HepG2 (cell line): ENCODE results near the gene DDC. TPM values are rescaled to one million over a fixed set of nuclear protein-coding genes. Genes with fewer than 3 reads are reported as not detected.

Experiments used
- ATAC-seq: fragments of 200-7000 bp; cut with Tn5 transposase; 3 replicates; pipeline ENCODE4 v1.9.1; 2020; ENCODE audit warnings: mild to moderate bottlenecking, moderate library complexity
- BruUV-seq: library from RNA; stranded (reverse); fragments of 400-500 nt; replicated peaks from 2 replicates; lab custom pipeline; 2021; lab: Mats Ljungman, UMichigan
- CTCF ChIA-PET: fragments of 300-600 bp; formaldehyde crosslinking; extraction: SDS; loops from one replicate; lab custom pipeline; 2021; ENCODE audit warnings: low total read pairs, inconsistent platforms, low intra/inter-chr PET ratio; lab: Yijun Ruan, JAX
- POLR2A ChIA-PET: fragments of 350-600 bp; sonication (Branson Sonifier 250); formaldehyde crosslinking; loops from one replicate; lab custom pipeline; 2020; ENCODE audit warnings: antibody characterized with exemption, inconsistent platforms; lab: Yijun Ruan, JAX
- DNase-seq: peaks from one replicate; pipeline ENCODE4 v3.0.0-alpha.2; 2015; ENCODE audit warnings: low spot score
- FAIRE-seq: peaks from 3 replicates; lab custom pipeline; 2011; peaks lifted over from hg19 to GRCh38; lab: Jason Lieb, UNC
- H2AFZ ChIP-seq: one replicate; pipeline ENCODE4 v1.6.1; 2011; ENCODE audit warnings: low read length, inconsistent platforms
- H3K27ac ChIP-seq: fragments of 300-600 bp; 3 replicates; pipeline ENCODE4 v1.8.0; 2011; ENCODE audit warnings: mixed run types, mild to moderate bottlenecking, mixed read lengths, low read length, inconsistent platforms; ENCODE audit not compliant: insufficient read depth; ENCODE audit errors: extremely low read length
- H3K27me3 ChIP-seq, 2 experiments: fragments of 200-600 bp in 1 of 2; 2 replicates in 1 of 2; 3 replicates in 1 of 2; pipeline versions ENCODE4 v1.6.0 to v1.8.0; 2011; ENCODE audit warnings: low read length in 2 of 2, mild to moderate bottlenecking in 2 of 2, moderate library complexity in 2 of 2, inconsistent platforms in 1 of 2; ENCODE audit not compliant: insufficient read depth in 2 of 2, control insufficient read depth in 1 of 2
- H3K36me3 ChIP-seq, 2 experiments: fragments of 200-600 bp in 1 of 2; replicated peaks in 1 of 2; 2 replicates in 1 of 2; 3 replicates in 1 of 2; pipeline versions ENCODE4 v1.5.1 to v1.8.0; 2011; ENCODE audit warnings: low read length in 2 of 2, inconsistent platforms in 1 of 2; ENCODE audit not compliant: insufficient read depth in 2 of 2, control insufficient read depth in 1 of 2
- H3K4me1 ChIP-seq: 2 replicates; pipeline ENCODE4 v1.5.1; 2012; ENCODE audit warnings: low read length, inconsistent platforms; ENCODE audit not compliant: insufficient read depth
- H3K4me2 ChIP-seq: 2 replicates; pipeline ENCODE4 v1.6.0; 2011; ENCODE audit warnings: low read depth, low read length, inconsistent platforms
- H3K4me3 ChIP-seq, 3 experiments: fragments of 200-600 bp in 1 of 3; sonication (generic), shearing (Covaris generic) in 1 of 3; replicated peaks in 1 of 3; 2 replicates each; pipeline ENCODE4 v1.5.1; 2011 to 2016; ENCODE audit warnings: low read length in 3 of 3, inconsistent platforms in 2 of 3, low read depth in 2 of 3, mild to moderate bottlenecking in 2 of 3, control low read depth in 1 of 3, mixed read lengths in 1 of 3; ENCODE audit not compliant: insufficient read depth in 1 of 3
- H3K79me2 ChIP-seq: one replicate; pipeline ENCODE4 v1.6.1; 2011; ENCODE audit warnings: low read length, inconsistent platforms; ENCODE audit not compliant: insufficient read depth
- H3K9ac ChIP-seq: 2 replicates; pipeline ENCODE4 v1.6.0; 2011; ENCODE audit warnings: mild to moderate bottlenecking, low read depth, low read length, inconsistent platforms; ENCODE audit not compliant: insufficient read depth
- H3K9me3 ChIP-seq: 2 replicates; pipeline ENCODE4 v1.5.1; 2012; ENCODE audit warnings: mild to moderate bottlenecking, low read length
- H4K20me1 ChIP-seq: 2 replicates; pipeline ENCODE4 v1.6.0; 2011; ENCODE audit warnings: inconsistent platforms, mild to moderate bottlenecking, low read length, moderate library complexity; ENCODE audit not compliant: insufficient read depth
- EZH2 ChIP-seq: conservative IDR thresholded peaks from 2 replicates; pipeline ENCODE4 v1.6.1; 2012; ENCODE audit warnings: mild to moderate bottlenecking, low read depth, low read length, moderate library complexity
- FOXM1 ChIP-seq: sonication (generic); formaldehyde crosslinking; IDR thresholded peaks from 2 replicates; pipeline ENCODE4 v1.5.0; 2020; ENCODE audit warnings: missing genetic modification reagents
- HMG20B ChIP-seq: conservative IDR thresholded peaks from 2 replicates; pipeline ENCODE4 v1.6.1; 2016; ENCODE audit warnings: missing genetic modification reagents, missing compliant biosample characterization
- MAFF ChIP-seq: IDR thresholded peaks from 2 replicates; pipeline ENCODE4 v1.6.1; 2011; ENCODE audit warnings: low read depth, low read length, improper control_type of control experiment
- MAFK ChIP-seq, 2 experiments: IDR thresholded peaks in 1 of 2; conservative IDR thresholded peaks in 1 of 2; 2 replicates each; pipeline ENCODE4 v1.6.1; 2011; ENCODE audit warnings: improper control_type of control experiment in 2 of 2, low read length in 2 of 2
- ZNF17 ChIP-seq: sonication (generic); formaldehyde crosslinking; IDR thresholded peaks from 2 replicates; pipeline ENCODE4 v1.5.0; 2020; ENCODE audit warnings: mild to moderate bottlenecking, missing genetic modification reagents
- ZNF343 ChIP-seq: sonication (generic); formaldehyde crosslinking; IDR thresholded peaks from 2 replicates; pipeline ENCODE4 v1.4.0; 2020; ENCODE audit warnings: mild to moderate bottlenecking, missing genetic modification reagents
- ZSCAN9 ChIP-seq: IDR thresholded peaks from 2 replicates; pipeline ENCODE4 v1.6.1; 2016; ENCODE audit warnings: borderline replicate concordance
- WGBS: methylation state at CpG from one replicate; pipeline ENCODE4 v1.1.6; 2017; ENCODE audit warnings: low lambda C conversion rate; 5-methylcytosine and 5-hydroxymethylcytosine counted together
- in situ Hi-C: cut with HindIII; loops from 2 replicates; pipeline ENCODE4 v1.10.0; 2017; ENCODE audit warnings: low pct_unique_long_range_greater_than_20kb; ENCODE audit not compliant: extremely low pct_ligation_motif_present
- intact Hi-C: fragments of 100-400 bp; cut with micrococcal nuclease; formaldehyde crosslinking; loops from one replicate; pipeline ENCODE4 v1.10.0; 2022; ENCODE audit not compliant: unreplicated experiment
- polyA plus RNA-seq, 8 experiments: library from polyadenylated mRNA; depleted of rRNA in 3 of 8; stranded (reverse) in 7 of 8; unstranded in 1 of 8; fragments of >200 nt; fragmentation: Illumina TruSeq in 4 of 8; extraction: Trizol in 4 of 8; gene quantifications; 2 replicates each; pipeline versions ENCODE4 v1.2.1 to v1.2.3, GENCODE V29; 2011 to 2016; ENCODE audit warnings: low read depth in 4 of 8, missing spikeins in 1 of 8, mixed read lengths in 1 of 8; ENCODE audit not compliant: insufficient read depth in 1 of 8
- total RNA-seq, 5 experiments: library from RNA; depleted of rRNA; stranded (reverse); fragments of >200 nt; fragmentation: Illumina TruSeq; extraction: Trizol; gene quantifications; 2 replicates each; pipeline ENCODE4 v1.2.3, GENCODE V29; 2016; ENCODE audit warnings: low read depth in 1 of 5
- TF ChIP-seq, protein P1 (sequence below), 2 experiments: IDR thresholded peaks; 2 replicates each; pipeline ENCODE4 v1.6.1; 2011 to 2012; ENCODE audit warnings: low read length in 2 of 2, borderline replicate concordance in 1 of 2, low read depth in 1 of 2, mild to moderate bottlenecking in 1 of 2, moderate library complexity in 1 of 2

The DDC gene
- total and polyA plus RNA-seq, 2 of the 13 experiments (the other 11 are each of a cell fraction or from before 2014, with no cell fraction given), result 11.7 to 93.3 TPM

DNA sequence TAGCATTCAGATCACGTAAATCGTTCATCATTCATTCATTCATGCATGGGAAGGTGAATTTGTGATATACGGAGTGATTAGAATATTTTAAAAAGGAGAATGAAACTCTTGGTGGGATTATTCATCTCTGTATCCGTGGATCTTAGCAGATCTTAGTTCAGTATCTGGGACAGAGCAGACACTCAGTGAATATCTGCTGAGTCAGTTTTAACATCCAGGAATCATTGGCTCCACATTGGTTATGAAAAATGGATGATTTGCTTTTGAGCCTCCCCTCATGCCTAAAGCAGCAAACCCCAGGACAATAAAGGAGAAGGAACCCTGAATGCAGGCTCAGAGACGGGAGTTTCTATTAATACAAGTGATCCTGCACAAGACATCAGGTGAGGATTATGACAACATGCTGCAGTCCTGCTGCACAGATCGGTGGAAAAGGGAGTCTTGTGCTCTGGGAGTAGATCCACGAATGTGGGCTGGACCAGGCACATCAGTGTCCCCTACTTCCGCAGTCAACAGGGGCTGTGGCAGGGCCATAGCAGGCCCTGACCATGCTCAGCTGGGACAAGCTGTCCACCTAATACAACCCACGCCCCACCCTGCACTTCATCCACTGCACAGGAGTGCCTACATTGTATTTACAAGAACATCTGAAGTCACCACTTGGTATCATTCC is 88.1 kb downstream of the DDC start:
- no TSS peak for BruUV-seq
- H3K4me3 ChIP-seq, result no peak overlapping the region
- no peak for FAIRE-seq

More for the DNA sequence above, 88.1 kb downstream of the DDC start:
- H3K36me3 ChIP-seq, result peaks cover 7 to 9% of the 10 kb centered on the region in 2 experiments; a peak in 3 of 5 replicates
- no peak overlapping the region for H3K27ac ChIP-seq
- H4K20me1 ChIP-seq, result no peaks in the 10 kb centered on the region
- no peak overlapping the region for H3K4me2 ChIP-seq
- no peaks in the 10 kb centered on the region for H3K9me3 ChIP-seq
- peaks cover 9% of the 10 kb centered on the region; the same call in 1 of the 2 replicates for H3K4me1 ChIP-seq
- in situ Hi-C loops, result no loop called here
- no peaks in the 10 kb centered on the region for H3K27me3 ChIP-seq
- intact Hi-C loops, result no loop called here
- CTCF ChIA-PET, result no interaction called here
- TF ChIP-seq ZSCAN9 (CRISPR knock-in tag) (no peak), ZNF17 (CRISPR knock-in tag) (no peak), FOXM1 (CRISPR knock-in tag) (no peak), MAFF (peak; percentile 74; the same call in 1 of the 2 replicates), MAFK (conservative IDR thresholded peaks at IDR 0.05 in 1 of 2, IDR thresholded peaks at IDR 0.05 in 1 of 2; ENCODE audit: low read length in 2 of 2) (peak; percentile 72 to 87), ZNF343 (CRISPR knock-in tag) (no peak), HMG20B (CRISPR knock-in tag) (no peak), EZH2 (no peak)
- TF ChIP-seq, protein P1, sequence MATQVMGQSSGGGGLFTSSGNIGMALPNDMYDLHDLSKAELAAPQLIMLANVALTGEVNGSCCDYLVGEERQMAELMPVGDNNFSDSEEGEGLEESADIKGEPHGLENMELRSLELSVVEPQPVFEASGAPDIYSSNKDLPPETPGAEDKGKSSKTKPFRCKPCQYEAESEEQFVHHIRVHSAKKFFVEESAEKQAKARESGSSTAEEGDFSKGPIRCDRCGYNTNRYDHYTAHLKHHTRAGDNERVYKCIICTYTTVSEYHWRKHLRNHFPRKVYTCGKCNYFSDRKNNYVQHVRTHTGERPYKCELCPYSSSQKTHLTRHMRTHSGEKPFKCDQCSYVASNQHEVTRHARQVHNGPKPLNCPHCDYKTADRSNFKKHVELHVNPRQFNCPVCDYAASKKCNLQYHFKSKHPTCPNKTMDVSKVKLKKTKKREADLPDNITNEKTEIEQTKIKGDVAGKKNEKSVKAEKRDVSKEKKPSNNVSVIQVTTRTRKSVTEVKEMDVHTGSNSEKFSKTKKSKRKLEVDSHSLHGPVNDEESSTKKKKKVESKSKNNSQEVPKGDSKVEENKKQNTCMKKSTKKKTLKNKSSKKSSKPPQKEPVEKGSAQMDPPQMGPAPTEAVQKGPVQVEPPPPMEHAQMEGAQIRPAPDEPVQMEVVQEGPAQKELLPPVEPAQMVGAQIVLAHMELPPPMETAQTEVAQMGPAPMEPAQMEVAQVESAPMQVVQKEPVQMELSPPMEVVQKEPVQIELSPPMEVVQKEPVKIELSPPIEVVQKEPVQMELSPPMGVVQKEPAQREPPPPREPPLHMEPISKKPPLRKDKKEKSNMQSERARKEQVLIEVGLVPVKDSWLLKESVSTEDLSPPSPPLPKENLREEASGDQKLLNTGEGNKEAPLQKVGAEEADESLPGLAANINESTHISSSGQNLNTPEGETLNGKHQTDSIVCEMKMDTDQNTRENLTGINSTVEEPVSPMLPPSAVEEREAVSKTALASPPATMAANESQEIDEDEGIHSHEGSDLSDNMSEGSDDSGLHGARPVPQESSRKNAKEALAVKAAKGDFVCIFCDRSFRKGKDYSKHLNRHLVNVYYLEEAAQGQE (IDR thresholded peaks at IDR 0.05; ENCODE audit: borderline replicate concordance in 1 of 2, low read depth in 1 of 2, low read length in 2 of 2), result no peak
- TF ChIP-seq, all 625 proteins: peak for 2
- ATAC-seq (peak; percentile 43; the same call in 2 of the 3 replicates), DNase-seq (no peak)
- 94% methylated on average over 9 of the region's 9 CpGs for whole genome bisulfite sequencing
- POLR2A ChIA-PET, result no interaction called here
- H3K79me2 ChIP-seq, result no peaks in the 10 kb centered on the region
- H2AFZ ChIP-seq, result no peak overlapping the region
- H3K9ac ChIP-seq, result no peak overlapping the region
